Nephron (organoid): ENCODE results near the gene COLQ.

ENCODE experiments used
- H3K27ac Mint-ChIP-seq, 3 experiments: 2 replicates each; pipeline ENCODE4 v1.8.0; 2020; ENCODE audit warnings: mixed read lengths in 3 of 3, mild to moderate bottlenecking in 2 of 3, moderate library complexity in 1 of 3
- H3K27me3 Mint-ChIP-seq: 2 replicates; pipeline ENCODE4 v1.8.0; 2021; ENCODE audit warnings: low read depth, mild to moderate bottlenecking, moderate library complexity, mixed read lengths
- H3K36me3 Mint-ChIP-seq: 2 replicates; pipeline ENCODE4 v1.8.0; 2020; ENCODE audit warnings: low read depth, mixed read lengths
- H3K4me1 Mint-ChIP-seq: 2 replicates; pipeline ENCODE4 v1.8.0; 2020; ENCODE audit warnings: mixed read lengths
- H3K4me3 Mint-ChIP-seq, 3 experiments: 2 replicates each; pipeline ENCODE4 v1.8.0; 2020; ENCODE audit warnings: mild to moderate bottlenecking in 3 of 3, mixed read lengths in 3 of 3, moderate library complexity in 2 of 3
- H3K9me3 Mint-ChIP-seq: 2 replicates; pipeline ENCODE4 v1.8.0; 2020; ENCODE audit warnings: mixed read lengths
- TF ChIP-seq, protein P1 (sequence below), 3 experiments: fragments of 200-600 bp; sonication (generic); IDR thresholded peaks; one replicate each; pipeline ENCODE4 v1.5.0; 2021; ENCODE audit warnings: antibody characterized with exemption in 3 of 3; ENCODE audit not compliant: unreplicated experiment in 3 of 3

The COLQ gene

DNA sequence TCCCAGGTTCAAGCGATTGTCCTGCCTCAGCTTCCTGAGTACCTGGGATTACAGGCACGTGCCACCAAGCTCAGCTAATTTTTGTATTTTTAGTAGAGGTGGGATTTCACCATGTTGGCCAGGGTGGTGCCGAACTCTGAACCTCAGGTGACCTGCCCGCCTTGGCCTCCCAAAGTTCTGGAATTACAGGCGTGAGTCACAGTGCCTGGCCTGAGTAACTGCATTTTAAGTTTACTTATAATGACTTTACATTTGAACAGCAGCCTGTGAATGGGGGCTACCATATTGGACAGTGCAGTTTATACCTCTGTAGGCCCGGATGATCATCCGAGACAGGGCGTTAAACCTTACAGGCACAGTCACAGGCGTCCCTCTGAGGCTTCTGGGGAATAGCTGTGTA is 69.3 kb downstream of the COLQ start:
- Mint-ChIP-seq H3K27ac (no peak overlapping the region), H3K9me3 (no peaks in the 10 kb centered on the region), H3K4me1 (no peaks in the 10 kb centered on the region), H3K36me3 (peaks cover 33% of the 10 kb centered on the region), H3K27me3 (no peaks in the 10 kb centered on the region), H3K4me3 (no peak overlapping the region)
- TF ChIP-seq, protein P1, sequence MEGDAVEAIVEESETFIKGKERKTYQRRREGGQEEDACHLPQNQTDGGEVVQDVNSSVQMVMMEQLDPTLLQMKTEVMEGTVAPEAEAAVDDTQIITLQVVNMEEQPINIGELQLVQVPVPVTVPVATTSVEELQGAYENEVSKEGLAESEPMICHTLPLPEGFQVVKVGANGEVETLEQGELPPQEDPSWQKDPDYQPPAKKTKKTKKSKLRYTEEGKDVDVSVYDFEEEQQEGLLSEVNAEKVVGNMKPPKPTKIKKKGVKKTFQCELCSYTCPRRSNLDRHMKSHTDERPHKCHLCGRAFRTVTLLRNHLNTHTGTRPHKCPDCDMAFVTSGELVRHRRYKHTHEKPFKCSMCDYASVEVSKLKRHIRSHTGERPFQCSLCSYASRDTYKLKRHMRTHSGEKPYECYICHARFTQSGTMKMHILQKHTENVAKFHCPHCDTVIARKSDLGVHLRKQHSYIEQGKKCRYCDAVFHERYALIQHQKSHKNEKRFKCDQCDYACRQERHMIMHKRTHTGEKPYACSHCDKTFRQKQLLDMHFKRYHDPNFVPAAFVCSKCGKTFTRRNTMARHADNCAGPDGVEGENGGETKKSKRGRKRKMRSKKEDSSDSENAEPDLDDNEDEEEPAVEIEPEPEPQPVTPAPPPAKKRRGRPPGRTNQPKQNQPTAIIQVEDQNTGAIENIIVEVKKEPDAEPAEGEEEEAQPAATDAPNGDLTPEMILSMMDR (IDR thresholded peaks at IDR 0.05; ENCODE audit: unreplicated experiment in 3 of 3): no peak

DNA sequence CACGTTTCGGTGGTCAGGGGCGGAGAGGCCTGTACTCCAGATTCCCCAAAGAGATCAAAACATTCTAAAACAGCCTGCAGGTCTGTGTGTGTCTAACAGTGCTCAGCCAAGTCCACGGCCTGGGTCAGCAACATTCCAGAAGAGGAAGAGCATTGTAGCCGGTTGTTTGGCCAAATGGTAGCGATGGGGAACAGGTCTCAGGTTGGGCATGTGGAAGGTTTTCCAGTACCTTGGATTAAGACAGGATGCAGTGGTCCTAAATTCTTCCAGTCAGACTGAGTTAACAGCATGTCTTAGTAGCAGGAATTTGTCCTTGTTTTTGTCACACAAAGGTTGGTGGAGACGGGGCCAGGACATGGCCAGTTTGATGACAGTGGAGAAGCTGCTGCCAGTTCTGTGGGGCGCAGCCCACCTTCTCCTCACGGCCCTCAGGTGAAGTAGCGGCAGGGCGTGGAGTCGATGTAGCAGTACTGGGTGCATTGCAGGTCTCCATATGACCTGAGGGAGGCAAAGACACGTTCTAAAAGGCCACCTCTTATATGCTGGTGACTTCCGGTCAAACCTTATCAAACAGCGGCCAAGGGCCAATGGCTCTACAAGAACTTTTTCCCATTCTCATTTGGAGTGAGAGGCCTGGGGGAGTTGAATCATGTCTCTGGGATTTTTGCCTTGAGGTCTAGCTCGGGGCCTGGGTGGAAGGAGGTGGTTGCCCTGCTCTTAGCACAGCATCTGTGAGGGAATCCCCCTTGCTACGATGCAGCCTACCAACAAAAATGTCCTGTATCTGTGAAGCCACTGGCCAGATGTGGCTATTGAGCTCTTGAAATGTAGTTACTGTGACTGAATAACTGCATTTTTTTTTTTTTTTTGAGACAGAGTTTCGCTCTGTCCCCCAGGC is 70.0 kb downstream of the COLQ start:
- H3K36me3 Mint-ChIP-seq: peaks cover 32% of the 10 kb centered on the region
- H3K4me1 Mint-ChIP-seq: no peaks in the 10 kb centered on the region
- H3K27ac Mint-ChIP-seq: no peak overlapping the region
- no peak overlapping the region for H3K4me3 Mint-ChIP-seq
- H3K9me3 Mint-ChIP-seq: no peaks in the 10 kb centered on the region
- no peaks in the 10 kb centered on the region for H3K27me3 Mint-ChIP-seq
- TF ChIP-seq, protein P1 (IDR thresholded peaks at IDR 0.05; ENCODE audit: unreplicated experiment in 3 of 3): no peak

DNA sequence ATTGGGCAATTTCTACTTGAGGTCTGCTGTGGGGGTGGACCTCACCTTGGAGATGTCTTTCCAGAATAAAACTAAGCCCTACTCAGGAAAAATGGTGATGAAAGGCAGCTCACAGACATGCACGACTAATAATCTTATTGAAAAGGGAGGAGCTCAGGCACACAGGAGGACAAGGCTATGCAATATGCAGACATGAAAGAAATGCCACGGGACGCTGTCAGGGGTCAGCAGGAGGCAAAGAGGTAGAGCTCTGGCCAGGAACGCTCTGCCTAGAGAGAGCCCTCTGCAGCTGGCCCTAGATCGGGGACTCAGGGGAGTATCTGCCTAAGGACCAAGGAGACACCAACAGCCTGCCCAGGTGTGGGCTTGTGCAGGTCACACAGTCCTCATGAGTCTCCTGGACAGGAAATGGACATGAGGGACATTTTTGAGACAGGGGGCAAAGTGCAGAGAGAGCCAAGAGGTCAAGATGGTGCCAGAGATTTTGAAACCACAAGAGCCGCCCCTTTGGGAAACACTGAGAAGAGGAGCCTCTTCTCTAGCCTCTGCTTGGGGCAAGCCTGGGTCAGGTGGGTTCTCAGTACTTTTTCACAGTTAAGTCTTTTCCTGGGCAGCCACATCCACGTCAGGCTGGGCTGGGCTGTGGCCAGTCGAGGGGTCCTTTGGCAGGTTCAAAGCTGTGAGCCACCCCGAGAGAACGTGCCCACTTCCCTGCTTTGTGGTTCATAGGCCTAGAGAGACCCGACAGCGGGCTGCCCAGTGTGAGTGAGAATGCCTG is 70.9 kb downstream of the COLQ start:
- no peak overlapping the region for H3K4me3 Mint-ChIP-seq
- H3K4me1 Mint-ChIP-seq: no peaks in the 10 kb centered on the region
- H3K27ac Mint-ChIP-seq: no peak overlapping the region
- H3K36me3 Mint-ChIP-seq: peaks cover 34% of the 10 kb centered on the region
- no peaks in the 10 kb centered on the region for H3K9me3 Mint-ChIP-seq
- H3K27me3 Mint-ChIP-seq: no peaks in the 10 kb centered on the region
- TF ChIP-seq, protein P1 (IDR thresholded peaks at IDR 0.05; ENCODE audit: unreplicated experiment in 3 of 3): no peak

DNA sequence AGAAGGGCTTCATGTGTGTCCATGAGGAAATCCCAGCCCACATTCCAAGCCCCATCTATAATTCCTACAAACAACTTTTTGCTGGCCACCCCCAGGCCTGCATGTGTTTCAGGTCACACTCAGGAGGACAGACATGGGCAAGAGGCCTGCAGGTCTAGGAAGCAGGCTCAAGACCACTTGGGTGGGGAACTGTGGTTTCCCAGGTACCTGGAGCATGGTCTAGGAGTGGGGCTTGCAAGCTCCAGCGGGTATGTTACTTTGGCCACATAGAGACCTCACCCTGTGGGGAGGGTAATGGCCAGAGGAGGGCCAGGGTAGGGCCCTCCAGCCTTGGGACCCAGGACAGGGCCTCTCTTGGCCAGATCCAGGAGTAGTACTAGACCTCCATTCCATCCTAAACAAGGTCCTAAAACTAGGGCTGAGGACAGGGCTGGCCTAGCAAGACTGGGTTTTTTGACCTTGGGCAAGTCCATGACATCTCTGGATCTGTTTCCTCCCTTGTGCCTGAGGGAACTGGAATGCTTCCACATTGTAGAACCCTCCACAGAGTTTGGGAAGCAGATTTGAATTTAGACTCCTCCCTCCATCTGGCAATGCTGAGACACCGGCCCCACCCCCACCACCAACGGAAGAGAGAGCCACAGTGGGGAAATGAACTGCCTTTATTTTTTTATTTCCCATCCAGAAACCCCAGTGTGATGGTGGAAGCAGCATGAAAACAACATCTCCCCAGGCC is 71.8 kb downstream of the COLQ start:
- no peaks in the 10 kb centered on the region for H3K27me3 Mint-ChIP-seq
- TF ChIP-seq, protein P1 (IDR thresholded peaks at IDR 0.05; ENCODE audit: unreplicated experiment in 3 of 3): no peak
- no peaks in the 10 kb centered on the region for H3K4me1 Mint-ChIP-seq
- H3K4me3 Mint-ChIP-seq: no peak overlapping the region
- no peaks in the 10 kb centered on the region for H3K9me3 Mint-ChIP-seq
- no peak overlapping the region for H3K27ac Mint-ChIP-seq
- H3K36me3 Mint-ChIP-seq: peaks cover 39% of the 10 kb centered on the region

DNA sequence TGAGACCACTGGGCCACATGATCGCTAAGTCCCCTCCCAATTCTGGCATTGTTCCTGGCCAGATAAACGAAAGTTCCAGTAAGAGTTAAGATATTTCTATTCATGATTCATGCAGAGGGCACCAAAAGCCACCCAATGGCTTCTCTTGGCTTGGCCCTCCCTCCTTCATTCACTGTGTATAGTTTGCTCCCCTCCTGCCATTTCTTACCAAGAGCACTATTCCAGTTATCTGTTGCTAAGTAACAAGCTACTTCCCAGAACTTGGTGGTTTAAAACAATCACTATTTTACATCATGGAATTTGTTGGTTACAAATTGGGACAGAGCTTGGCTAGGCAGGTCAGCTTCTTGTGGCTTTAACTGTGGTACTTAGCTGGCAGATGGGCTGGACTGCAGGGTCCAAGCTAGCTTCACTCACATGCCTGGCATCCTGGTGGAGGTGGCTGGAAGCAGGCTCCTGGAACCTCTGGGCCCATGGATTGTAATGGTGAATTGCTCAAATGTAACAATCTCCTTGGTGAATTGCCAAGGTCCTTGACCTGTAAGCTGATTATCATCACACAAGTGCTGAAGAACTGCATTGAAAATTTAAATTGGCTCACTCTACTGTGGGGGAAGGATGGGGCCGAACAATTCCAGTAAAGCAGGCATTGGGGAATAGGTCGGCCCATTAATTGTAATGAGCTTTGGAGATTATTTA is 77.5 kb downstream of the COLQ start:
- TF ChIP-seq, protein P1 (IDR thresholded peaks at IDR 0.05; ENCODE audit: unreplicated experiment in 3 of 3): no peak
- Mint-ChIP-seq H3K4me3 (no peak overlapping the region), H3K4me1 (no peaks in the 10 kb centered on the region), H3K36me3 (peaks cover 55% of the 10 kb centered on the region), H3K27me3 (no peaks in the 10 kb centered on the region), H3K9me3 (no peaks in the 10 kb centered on the region), H3K27ac (no peak overlapping the region)
